CD8-positive, alpha-beta memory T cell (primary cell): Measurements from ENCODE around the gene BID. TPM values are rescaled to one million over a fixed set of nuclear protein-coding genes. Genes with fewer than 3 reads are reported as not detected.

Experiments used
- CTCF ChIA-PET: fragments of 350-600 bp; sonication (Branson Sonifier 250); formaldehyde crosslinking; loops from one replicate; lab custom pipeline; 2021; ENCODE audit warnings: antibody characterized with exemption; lab: Charles Lee
- POLR2A ChIA-PET: fragments of 350-600 bp; sonication (Branson Sonifier 250); formaldehyde crosslinking; loops from one replicate; lab custom pipeline; 2021; ENCODE audit warnings: antibody characterized with exemption; lab: Charles Lee
- DNase-seq, 5 donors: peaks; one replicate each; pipeline versions ENCODE4 v3.0.0 to v3.0.0-alpha.2; 2020 to 2022; ENCODE audit warnings: mixed read lengths in 1 of 5
- H3K27ac ChIP-seq: one replicate; pipeline ENCODE4 v1.7.0; 2013; ENCODE audit warnings: low read depth, mild to moderate bottlenecking, low read length, moderate library complexity
- H3K27me3 ChIP-seq: 2 replicates; pipeline ENCODE4 v1.7.0; 2013; ENCODE audit warnings: low read length, mild to moderate bottlenecking; ENCODE audit not compliant: insufficient read depth, poor library complexity, severe bottlenecking
- H3K36me3 ChIP-seq: 2 replicates; pipeline ENCODE4 v1.7.0; 2013; ENCODE audit warnings: mild to moderate bottlenecking, low read length, moderate library complexity; ENCODE audit not compliant: insufficient read depth
- H3K4me1 ChIP-seq: 2 replicates; pipeline ENCODE4 v1.7.0; 2013; ENCODE audit warnings: mild to moderate bottlenecking, low read length, moderate library complexity; ENCODE audit not compliant: insufficient read depth
- H3K4me3 ChIP-seq: 2 replicates; pipeline ENCODE4 v1.7.0; 2013; ENCODE audit warnings: mild to moderate bottlenecking, low read length
- H3K9me3 ChIP-seq: 2 replicates; pipeline ENCODE4 v1.7.0; 2013; ENCODE audit warnings: mild to moderate bottlenecking, low read length
- H3K27ac Mint-ChIP-seq, 8 donors: one replicate each; pipeline ENCODE4 v1.8.0; 2020 to 2021; ENCODE audit warnings: mixed read lengths in 8 of 8, mild to moderate bottlenecking in 6 of 8, inconsistent platforms in 3 of 8, moderate library complexity in 3 of 8
- H3K27me3 Mint-ChIP-seq, 2 donors: one replicate each; pipeline ENCODE4 v1.8.0; 2020 to 2021; ENCODE audit warnings: mixed read lengths in 2 of 2, mild to moderate bottlenecking in 1 of 2, moderate library complexity in 1 of 2
- H3K36me3 Mint-ChIP-seq, 3 donors: one replicate each; pipeline ENCODE4 v1.8.0; 2020 to 2021; ENCODE audit warnings: mixed read lengths in 3 of 3, inconsistent platforms in 1 of 3, mild to moderate bottlenecking in 1 of 3
- H3K4me1 Mint-ChIP-seq, 3 donors: one replicate each; pipeline ENCODE4 v1.8.0; 2020 to 2021; ENCODE audit warnings: mixed read lengths in 3 of 3, inconsistent platforms in 1 of 3, mild to moderate bottlenecking in 1 of 3
- H3K4me3 Mint-ChIP-seq, 7 donors: one replicate each; pipeline ENCODE4 v1.8.0; 2020 to 2021; ENCODE audit warnings: mixed read lengths in 7 of 7, mild to moderate bottlenecking in 6 of 7, moderate library complexity in 4 of 7, inconsistent platforms in 2 of 7
- H3K9me3 Mint-ChIP-seq, 5 donors: one replicate each; pipeline ENCODE4 v1.8.0; 2020 to 2022; ENCODE audit warnings: mixed read lengths in 5 of 5, mild to moderate bottlenecking in 3 of 5, moderate library complexity in 2 of 5, inconsistent platforms in 1 of 5
- polyA plus RNA-seq: library from polyadenylated mRNA; unstranded; fragments of 300-500 nt; fragmentation: Illumina TruSeq; gene quantifications from one replicate; pipeline ENCODE4 v1.2.3, GENCODE V29; 2021
- total RNA-seq, 2 experiments: library from RNA; stranded (reverse); gene quantifications; one replicate each; pipeline ENCODE4 v1.2.3, GENCODE V29; 2021

The BID gene
- total and polyA plus RNA-seq, 3 experiments from 2014 or later: 11.5 to 72.5 (median 14.1) TPM

DNA sequence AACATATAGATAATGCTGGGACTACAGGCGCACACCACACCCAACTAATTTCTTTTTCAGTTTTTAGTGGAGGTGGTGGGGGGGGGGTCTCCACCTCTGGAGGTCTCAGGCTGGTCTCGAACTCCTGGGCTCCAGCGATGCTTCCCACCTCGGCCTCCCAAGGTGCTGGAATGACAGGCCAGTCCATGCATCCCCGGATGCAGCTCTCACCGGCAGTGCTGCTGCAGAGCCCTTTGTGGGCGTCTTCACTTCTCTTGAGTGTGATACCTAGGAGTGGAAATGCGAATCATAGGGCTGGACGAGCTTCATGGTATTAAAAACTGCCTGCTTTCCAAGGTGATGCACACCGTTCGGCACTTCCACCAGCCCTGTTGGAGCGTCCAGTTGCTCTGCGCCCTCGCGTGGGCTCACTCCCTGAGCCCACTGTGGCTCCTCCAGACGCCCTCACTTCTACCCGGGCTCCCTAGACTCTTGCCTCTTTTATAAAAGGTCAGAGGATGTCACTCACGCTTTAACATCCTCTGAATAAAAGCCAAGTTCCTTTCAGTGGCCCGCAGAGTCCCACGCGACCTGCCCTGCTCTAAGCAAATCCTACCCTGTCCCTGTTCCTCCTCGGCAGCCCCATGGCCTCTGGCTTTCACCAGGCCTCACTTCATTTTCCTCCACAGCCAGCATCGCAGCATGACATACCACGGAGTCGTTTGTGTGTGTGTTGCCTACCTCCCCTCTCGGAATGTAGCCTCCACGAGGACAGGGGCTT, 837 bp upstream of the BID start:
- Mint-ChIP-seq H3K36me3 (peaks cover 0 to 23% (median 1%) of the 10 kb centered on the region in 3 donors), H3K27me3 (peaks cover 0 to 1% of the 10 kb centered on the region in 2 donors), H3K4me3 (peak overlapping the region; percentile 75 to 99 (median 95)), H3K27ac (peak overlapping the region; percentile 89 to 100 (median 99)), H3K4me1 (peaks cover 70 to 89% (median 84%) of the 10 kb centered on the region in 3 donors), H3K9me3 (no peaks in the 10 kb centered on the region)
- no peak for DNase-seq
- H3K4me3 ChIP-seq: peak overlapping the region; percentile 64
- H3K4me1 ChIP-seq: peaks cover 76% of the 10 kb centered on the region
- no peaks in the 10 kb centered on the region for H3K27me3 ChIP-seq
- H3K9me3 ChIP-seq: no peaks in the 10 kb centered on the region
- CTCF ChIA-PET: interaction anchor here (6.5 kb wide), 1 partner anchor 10 kb away, joined by 40 read pairs; no protein-coding TSS in a partner anchor
- POLR2A ChIA-PET: no interaction called here
- H3K27ac ChIP-seq: peak overlapping the region; percentile 70
- H3K36me3 ChIP-seq: no peaks in the 10 kb centered on the region

DNA sequence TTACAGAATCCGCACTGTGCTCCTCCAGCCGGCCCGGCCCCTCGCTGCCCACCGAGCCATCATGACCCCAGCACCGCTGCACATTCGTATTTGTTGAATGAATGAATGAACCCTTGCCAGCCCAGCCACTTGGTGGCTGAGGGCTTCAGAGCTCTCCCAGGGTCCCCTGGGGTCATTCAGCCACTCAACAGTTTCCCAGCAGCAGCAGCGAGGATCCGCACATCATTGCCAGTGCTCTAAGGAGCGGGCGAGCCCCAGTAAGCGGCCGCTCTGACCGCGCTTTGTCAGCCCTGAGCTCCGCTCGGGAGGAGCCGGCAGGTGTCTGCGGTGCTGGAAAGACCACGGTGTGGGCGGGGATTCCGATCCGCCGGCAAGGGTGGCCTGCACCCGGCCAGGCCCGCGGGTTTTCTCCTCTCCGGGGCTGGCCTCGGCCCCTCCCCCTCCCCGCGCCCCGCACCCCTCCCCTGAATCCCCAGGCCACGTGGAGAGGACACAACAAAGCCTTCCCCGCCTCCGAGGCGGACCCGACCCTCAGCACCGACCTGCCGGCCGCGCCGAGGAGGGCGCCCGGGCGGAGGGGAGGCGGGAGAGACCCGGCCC, 563 bp downstream of the BID start:
- no peaks in the 10 kb centered on the region for H3K9me3 ChIP-seq
- H3K4me1 ChIP-seq: peaks cover 62% of the 10 kb centered on the region
- POLR2A ChIA-PET: interaction anchor here (0.6 to 1.4 kb wide), 2 partner anchors 9 to 13 kb away, joined by 3 to 5 read pairs; no protein-coding TSS in a partner anchor
- H3K4me3 Mint-ChIP-seq: peak overlapping the region; percentile 85 to 95 (median 89)
- no peaks in the 10 kb centered on the region for H3K27me3 ChIP-seq
- peaks cover 0 to 22% (median 0%) of the 10 kb centered on the region in 3 donors for H3K36me3 Mint-ChIP-seq
- DNase-seq: peak; percentile 55 to 77 (median 59)
- CTCF ChIA-PET: interaction anchor here (1.0 to 6.5 kb wide), 5 partner anchors 9 to 31 kb away, joined by 3 to 40 read pairs (median 3); no protein-coding TSS in a partner anchor
- no peaks in the 10 kb centered on the region for H3K27me3 Mint-ChIP-seq
- no peaks in the 10 kb centered on the region for H3K9me3 Mint-ChIP-seq
- peak overlapping the region; percentile 71 to 93 (median 81) for H3K27ac Mint-ChIP-seq
- H3K4me3 ChIP-seq: peak overlapping the region; percentile 70
- no peaks in the 10 kb centered on the region for H3K36me3 ChIP-seq
- H3K4me1 Mint-ChIP-seq: peaks cover 64 to 78% (median 73%) of the 10 kb centered on the region in 3 donors
- peak overlapping the region; percentile 38 for H3K27ac ChIP-seq

DNA sequence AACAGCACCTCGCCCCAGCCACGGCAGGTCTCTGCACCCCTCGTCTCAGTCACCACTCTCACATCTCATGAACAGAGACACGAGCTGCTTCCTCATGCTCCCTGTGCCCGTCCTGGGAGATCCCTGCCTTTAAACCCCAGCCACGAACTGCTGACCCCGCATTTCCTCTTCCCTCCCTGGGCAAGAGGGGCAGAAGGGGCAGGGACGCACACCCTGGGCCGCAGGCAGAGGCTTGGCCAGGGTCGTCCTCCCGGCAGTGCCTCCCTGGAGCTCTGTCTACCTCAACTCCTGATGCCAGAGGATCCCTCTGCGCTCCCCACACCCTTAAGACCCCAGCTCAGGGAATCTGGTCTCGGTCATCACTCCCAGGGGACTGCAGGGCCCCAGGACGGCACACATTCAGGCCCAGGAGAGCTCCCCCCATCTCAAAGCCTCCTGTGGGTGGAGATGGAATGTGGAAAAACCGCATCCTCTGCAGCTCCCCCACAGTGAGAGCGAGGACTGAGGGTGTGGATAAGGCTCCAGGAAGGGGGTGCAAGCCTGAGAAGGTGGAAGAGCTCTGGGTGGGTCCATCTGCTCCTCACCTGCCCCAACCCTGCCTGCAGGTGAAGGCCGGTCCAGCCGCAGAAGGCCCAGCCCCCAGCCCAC, 1.2 kb downstream of the BID start:
- H3K27me3 ChIP-seq: no peaks in the 10 kb centered on the region
- no peaks in the 10 kb centered on the region for H3K36me3 ChIP-seq
- Mint-ChIP-seq H3K9me3 (no peaks in the 10 kb centered on the region), H3K27ac (peak overlapping the region; percentile 71 to 93 (median 82)), H3K4me3 (peak overlapping the region; percentile 85 to 95 (median 89)), H3K36me3 (peaks cover 0 to 22% (median 0%) of the 10 kb centered on the region in 3 donors), H3K27me3 (no peaks in the 10 kb centered on the region), H3K4me1 (peaks cover 60 to 74% (median 71%) of the 10 kb centered on the region in 3 donors)
- H3K4me3 ChIP-seq: peak overlapping the region; percentile 70
- no peak overlapping the region for H3K27ac ChIP-seq
- DNase-seq: no peak
- POLR2A ChIA-PET: interaction anchor here (0.6 to 1.4 kb wide), 3 partner anchors 8 to 554 kb away, joined by 3 to 5 read pairs (median 5); partner anchors contain the start of gene ADA2
- H3K9me3 ChIP-seq: no peaks in the 10 kb centered on the region
- peaks cover 60% of the 10 kb centered on the region for H3K4me1 ChIP-seq
- CTCF ChIA-PET: interaction anchor here (1.0 to 6.5 kb wide), 5 partner anchors 10 to 30 kb away, joined by 3 to 40 read pairs (median 3); no protein-coding TSS in a partner anchor

DNA sequence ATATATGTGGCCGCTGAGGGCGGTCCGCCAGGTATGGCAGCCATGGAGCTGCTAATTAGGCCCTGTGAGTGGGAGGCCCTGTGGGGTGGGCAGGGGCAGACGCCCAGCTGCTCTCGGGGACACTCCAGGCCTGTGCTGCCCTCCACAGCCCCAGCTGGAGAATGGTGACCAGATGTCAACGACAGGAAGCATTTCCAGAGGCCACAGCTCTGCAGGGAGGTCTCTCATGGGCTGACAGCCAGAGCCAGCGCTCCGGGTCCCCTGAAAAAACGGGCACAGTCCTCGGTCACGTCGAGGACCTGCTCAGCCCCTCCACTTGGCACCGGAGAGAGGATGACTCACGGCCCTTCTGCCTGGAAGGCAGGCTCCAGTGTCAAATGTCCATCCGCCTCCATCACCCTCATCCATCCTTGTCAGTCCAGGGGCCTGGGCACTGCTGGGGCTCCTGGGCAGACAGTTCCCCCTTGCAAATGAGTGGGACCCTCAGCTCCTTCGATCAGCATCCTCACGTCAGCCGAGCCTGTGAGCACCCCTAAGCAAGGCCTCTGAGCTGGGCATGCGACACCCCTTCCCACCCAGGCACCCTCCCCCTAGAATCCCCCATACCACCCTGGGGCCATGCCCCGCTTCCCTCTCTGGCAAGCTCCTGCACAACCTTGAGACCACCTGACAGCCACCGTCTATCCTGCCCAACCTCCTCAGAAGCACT, 1.9 kb downstream of the BID start:
- Histone ChIP-seq H3K4me3 (peak overlapping the region; percentile 70), H3K4me1 (peaks cover 61% of the 10 kb centered on the region), H3K9me3 (no peaks in the 10 kb centered on the region), H3K36me3 (no peaks in the 10 kb centered on the region), H3K27ac (no peak overlapping the region), H3K27me3 (no peaks in the 10 kb centered on the region)
- H3K4me1 Mint-ChIP-seq: peaks cover 63 to 74% (median 71%) of the 10 kb centered on the region in 3 donors
- DNase-seq: no peak
- CTCF ChIA-PET: interaction anchor here (1.0 to 6.5 kb wide), 5 partner anchors 10 to 304 kb away, joined by 3 to 40 read pairs (median 3); no protein-coding TSS in a partner anchor
- POLR2A ChIA-PET: interaction anchor here (0.7 kb wide), 1 partner anchor 553 kb away, joined by 5 read pairs; the partner anchor contains the start of gene ADA2
- H3K9me3 Mint-ChIP-seq: no peaks in the 10 kb centered on the region
- H3K27me3 Mint-ChIP-seq: no peaks in the 10 kb centered on the region
- peak overlapping the region; percentile 85 to 95 (median 89) for H3K4me3 Mint-ChIP-seq
- H3K36me3 Mint-ChIP-seq: peaks cover 0 to 16% (median 0%) of the 10 kb centered on the region in 3 donors
- H3K27ac Mint-ChIP-seq: peak overlapping the region in 7 of 8 donors; percentile 42 to 93 (median 82)

DNA sequence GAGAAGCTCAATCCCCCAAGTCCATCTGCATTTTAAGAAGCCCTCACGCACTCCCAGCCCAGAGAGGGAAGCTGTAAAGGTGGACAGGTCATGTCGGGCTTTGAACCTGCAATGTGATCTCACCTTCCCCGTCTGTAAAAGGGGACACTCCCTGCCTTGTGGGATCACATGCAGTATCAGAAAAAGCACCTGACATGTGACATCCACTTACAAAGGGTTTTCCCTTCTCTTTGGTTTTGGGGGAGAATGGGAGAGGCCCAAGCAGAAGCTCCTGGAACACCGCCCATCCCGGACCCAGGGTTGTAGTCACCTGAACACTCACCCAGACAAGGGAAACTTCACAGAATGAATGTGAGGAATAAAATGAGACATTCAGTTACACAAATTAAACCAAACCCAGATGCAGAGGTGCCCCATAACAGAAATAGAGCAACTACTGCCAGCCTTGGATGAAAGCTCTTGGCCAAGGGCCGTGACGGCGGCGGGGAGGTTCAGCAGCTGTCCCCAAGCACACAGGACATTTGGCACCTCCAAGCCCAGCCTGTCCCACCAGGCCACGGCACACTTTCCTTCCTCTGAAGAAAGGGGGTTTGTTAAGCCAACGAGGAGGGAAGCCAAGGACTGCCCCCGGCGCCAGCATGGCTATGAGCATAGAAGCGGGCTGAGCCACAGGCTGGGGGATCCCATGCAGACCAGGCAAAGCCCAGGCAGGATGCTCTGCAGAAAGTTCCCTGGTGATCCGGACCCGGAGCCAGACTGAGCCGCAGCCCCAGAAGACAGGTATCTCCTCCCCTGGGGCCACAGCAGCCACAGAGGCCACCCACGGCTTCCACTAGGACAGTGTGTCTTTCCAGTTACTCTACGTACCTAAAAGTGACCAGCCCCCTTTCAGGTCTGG, 3.8 kb downstream of the BID start:
- no peak for DNase-seq
- Histone ChIP-seq H3K4me1 (peaks cover 49% of the 10 kb centered on the region), H3K27me3 (no peaks in the 10 kb centered on the region), H3K4me3 (no peak overlapping the region), H3K27ac (no peak overlapping the region), H3K9me3 (no peaks in the 10 kb centered on the region), H3K36me3 (no peaks in the 10 kb centered on the region)
- ChIA-PET POLR2A (no interaction called here), CTCF (no interaction called here)
- Mint-ChIP-seq H3K27ac (peak overlapping the region in 6 of 8 donors; percentile 10 to 82 (median 72)), H3K4me3 (peak overlapping the region in 3 of 7 donors; percentile 45 to 85 (median 48)), H3K4me1 (peaks cover 49 to 64% (median 60%) of the 10 kb centered on the region in 3 donors), H3K9me3 (no peaks in the 10 kb centered on the region), H3K36me3 (peaks cover 0 to 12% (median 0%) of the 10 kb centered on the region in 3 donors), H3K27me3 (no peaks in the 10 kb centered on the region)

DNA sequence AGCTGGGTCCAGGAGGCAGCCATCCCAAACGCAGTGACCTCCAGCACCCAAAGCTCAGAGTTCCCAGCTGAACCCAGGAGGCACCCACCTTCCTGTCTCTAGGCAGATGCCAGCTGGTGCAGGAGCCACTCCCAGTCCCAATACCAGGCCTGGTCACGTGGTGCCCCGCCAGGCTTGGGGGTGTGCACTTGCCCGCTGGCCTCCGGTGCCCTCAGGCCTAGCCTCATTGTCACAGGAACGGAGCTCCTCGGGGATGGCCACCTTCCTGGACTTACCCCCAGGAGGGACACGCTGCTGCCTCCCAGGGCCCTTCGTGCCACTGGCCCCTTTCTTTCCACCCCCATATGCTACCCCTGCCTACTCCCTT, 4.6 kb downstream of the BID start:
- ChIA-PET POLR2A (no interaction called here), CTCF (interaction anchor here (3.0 kb wide), 1 partner anchor 26 kb away, joined by 13 read pairs; no protein-coding TSS in a partner anchor)
- no peaks in the 10 kb centered on the region for H3K9me3 Mint-ChIP-seq
- H3K27ac Mint-ChIP-seq: peak overlapping the region in 5 of 8 donors; percentile 10 to 82 (median 78)
- no peaks in the 10 kb centered on the region for H3K27me3 ChIP-seq
- H3K27me3 Mint-ChIP-seq: no peaks in the 10 kb centered on the region
- no peak for DNase-seq
- peak overlapping the region in 2 of 7 donors; percentile 4 to 45 for H3K4me3 Mint-ChIP-seq
- no peaks in the 10 kb centered on the region for H3K9me3 ChIP-seq
- peaks cover 41% of the 10 kb centered on the region for H3K4me1 ChIP-seq
- no peak overlapping the region for H3K4me3 ChIP-seq
- no peak overlapping the region for H3K27ac ChIP-seq
- H3K36me3 ChIP-seq: no peaks in the 10 kb centered on the region
- peaks cover 46 to 64% (median 60%) of the 10 kb centered on the region in 3 donors for H3K4me1 Mint-ChIP-seq
- peaks cover 0 to 12% (median 0%) of the 10 kb centered on the region in 3 donors for H3K36me3 Mint-ChIP-seq
